Spinal cord (tissue), 10 donors: ENCODE data around the gene SPAG16. TPM values are rescaled to one million over a fixed set of nuclear protein-coding genes. Genes with fewer than 3 reads are reported as not detected.
"Not testable (repeated sequence)": the region's sequence is repeated elsewhere in the genome, so short reads cannot be mapped to it uniquely, and the experiment has no call there.

Source experiments
- DNase-seq, 6 donors: peaks; one replicate each; pipeline versions ENCODE4 v3.0.0 to v3.0.0-alpha.2; 2013 to 2015; ENCODE audit warnings: low spot score in 6 of 6, low read depth in 4 of 6
- H3K27ac ChIP-seq: one replicate; pipeline ENCODE4 v1.5.1; 2013; ENCODE audit warnings: low read depth, low read length, control low read depth
- H3K27me3 ChIP-seq: one replicate; pipeline ENCODE4 v1.6.1; 2013; ENCODE audit warnings: low read length; ENCODE audit not compliant: control insufficient read depth, insufficient read depth
- H3K36me3 ChIP-seq: one replicate; pipeline ENCODE4 v1.6.1; 2013; ENCODE audit warnings: low read length; ENCODE audit not compliant: control insufficient read depth, insufficient read depth
- H3K4me1 ChIP-seq: one replicate; pipeline ENCODE4 v1.6.1; 2013; ENCODE audit warnings: low read length; ENCODE audit not compliant: control insufficient read depth, insufficient read depth
- H3K4me3 ChIP-seq: one replicate; pipeline ENCODE4 v1.5.1; 2013; ENCODE audit warnings: low read depth, low read length, control low read depth
- H3K9me3 ChIP-seq: one replicate; pipeline ENCODE4 v1.6.1; 2013; ENCODE audit warnings: low read length; ENCODE audit not compliant: control insufficient read depth, insufficient read depth
- WGBS: methylation state at CpG from one replicate; pipeline ENCODE4 v1.1.5; 2013; ENCODE audit warnings: missing lambda C conversion rate; ENCODE audit not compliant: insufficient coverage; 5-methylcytosine and 5-hydroxymethylcytosine counted together
- polyA plus RNA-seq, 2 donors: library from polyadenylated mRNA; unstranded; fragments of 120-200 nt; gene quantifications; one replicate each; pipeline ENCODE4 v1.2.1, GENCODE V29; 2013; ENCODE audit not compliant: insufficient read length in 2 of 2
- total RNA-seq, 2 donors: library from RNA; depleted of rRNA in 1 of 2; stranded (reverse); fragments of 120-200 nt in 1 of 2; fragments of >200 nt in 1 of 2; gene quantifications; one replicate each; pipeline versions ENCODE4 v1.2.3 to v1.2.4, GENCODE V29; 2013 to 2014
- donor health status: healthy.

The SPAG16 gene
- total and polyA plus RNA-seq, 4 donors, result 47.4 to 86.2 (median 74.2) TPM

- DNase-seq, result no peak
- Histone ChIP-seq H3K9me3 (no peaks in the 10 kb centered on the region), H3K27me3 (no peaks in the 10 kb centered on the region), H3K4me3 (no peak overlapping the region), H3K4me1 (no peaks in the 10 kb centered on the region), H3K36me3 (no peaks in the 10 kb centered on the region), H3K27ac (no peak overlapping the region)
- no CpG with 5 or more reads among the region's 1 CpG for WGBS
Measured at GRCh38 chr2:213689585-213689984, 405.3 kb downstream of the SPAG16 start.

GRCh38 chr2:213691351-213691750 is 407.1 kb downstream of the SPAG16 start:
- Histone ChIP-seq H3K9me3 (no peaks in the 10 kb centered on the region), H3K27ac (no peak overlapping the region), H3K4me3 (no peak overlapping the region), H3K27me3 (no peaks in the 10 kb centered on the region), H3K4me1 (no peaks in the 10 kb centered on the region), H3K36me3 (no peaks in the 10 kb centered on the region)
- DNase-seq, result no peak

- no peak overlapping the region for H3K27ac ChIP-seq
- peaks cover 3% of the 10 kb centered on the region for H3K9me3 ChIP-seq
- H3K36me3 ChIP-seq, result no peaks in the 10 kb centered on the region
- no peaks in the 10 kb centered on the region for H3K27me3 ChIP-seq
- no peaks in the 10 kb centered on the region for H3K4me1 ChIP-seq
- no peak overlapping the region for H3K4me3 ChIP-seq
- DNase-seq, result peak in 1 of 6 donors; percentile 6
Measured at GRCh38 chr2:213696442-213696841, 412.2 kb downstream of the SPAG16 start.

GRCh38 chr2:213701365-213701764 is 417.1 kb downstream of the SPAG16 start:
- WGBS, result 97% methylated on average over 15 of the region's 18 CpGs
- DNase-seq, H3K27me3 ChIP-seq, H3K36me3 ChIP-seq, H3K4me1 ChIP-seq, H3K27ac ChIP-seq, H3K9me3 ChIP-seq, H3K4me3 ChIP-seq: not testable (repeated sequence)

- Histone ChIP-seq H3K4me3 (no peak overlapping the region), H3K27ac (no peak overlapping the region), H3K27me3 (no peaks in the 10 kb centered on the region), H3K9me3 (peaks cover 3% of the 10 kb centered on the region), H3K4me1 (no peaks in the 10 kb centered on the region), H3K36me3 (no peaks in the 10 kb centered on the region)
- DNase-seq, result peak in 1 of 6 donors; percentile 74
- WGBS, result 82% methylated on average over 4 of the region's 6 CpGs
Measured at GRCh38 chr2:213703406-213704098, 419.3 kb downstream of the SPAG16 start.

- no peaks in the 10 kb centered on the region for H3K27me3 ChIP-seq
- no peak overlapping the region for H3K27ac ChIP-seq
- no peaks in the 10 kb centered on the region for H3K4me1 ChIP-seq
- WGBS, result 80% methylated on average over 1 of the region's 6 CpGs
- no peak overlapping the region for H3K4me3 ChIP-seq
- no peaks in the 10 kb centered on the region for H3K36me3 ChIP-seq
- DNase-seq, result no peak
- H3K9me3 ChIP-seq, result no peaks in the 10 kb centered on the region
Measured at GRCh38 chr2:213710164-213710563, 425.9 kb downstream of the SPAG16 start.

- H3K9me3 ChIP-seq, H3K27me3 ChIP-seq, H3K4me3 ChIP-seq, DNase-seq, H3K4me1 ChIP-seq, H3K36me3 ChIP-seq, H3K27ac ChIP-seq: not testable (repeated sequence)
- 95% methylated on average over 9 of the region's 16 CpGs for WGBS
Measured at GRCh38 chr2:213718411-213718810, 434.1 kb downstream of the SPAG16 start.

GRCh38 chr2:213722565-213722964 is 438.3 kb downstream of the SPAG16 start:
- Histone ChIP-seq H3K27me3 (no peaks in the 10 kb centered on the region), H3K4me3 (no peak overlapping the region), H3K9me3 (peaks cover 2% of the 10 kb centered on the region), H3K36me3 (no peaks in the 10 kb centered on the region), H3K27ac (no peak overlapping the region), H3K4me1 (no peaks in the 10 kb centered on the region)
- WGBS, result 93% methylated on average over 1 of the region's 1 CpG
- DNase-seq, result no peak

GRCh38 chr2:213723041-213723560 is 438.8 kb downstream of the SPAG16 start:
- Histone ChIP-seq H3K4me1 (no peaks in the 10 kb centered on the region), H3K9me3 (no peaks in the 10 kb centered on the region), H3K27ac (no peak overlapping the region), H3K4me3 (no peak overlapping the region), H3K36me3 (no peaks in the 10 kb centered on the region), H3K27me3 (no peaks in the 10 kb centered on the region)
- WGBS, result 100% methylated on average over 1 of the region's 2 CpGs
- no peak for DNase-seq

- Histone ChIP-seq H3K36me3 (no peaks in the 10 kb centered on the region), H3K27me3 (no peaks in the 10 kb centered on the region), H3K4me3 (no peak overlapping the region), H3K9me3 (no peaks in the 10 kb centered on the region), H3K27ac (no peak overlapping the region), H3K4me1 (no peaks in the 10 kb centered on the region)
- WGBS, result no CpG with 5 or more reads among the region's 1 CpG
- no peak for DNase-seq
Measured at GRCh38 chr2:213723707-213724106, 439.4 kb downstream of the SPAG16 start.
